Gastroesophageal sphincter (tissue), 4 donors: ENCODE results near the gene COL18A1. TPM values are rescaled to one million over a fixed set of nuclear protein-coding genes. Genes with fewer than 3 reads are reported as not detected.

Experiments
- ATAC-seq: fragments of 150-250 bp; one replicate; pipeline ENCODE4 v1.9.1; 2016; ENCODE audit warnings: mild to moderate bottlenecking, moderate library complexity
- H3K27ac ChIP-seq, 4 donors: fragments of 200-600 bp; sonication (generic) in 3 of 4; 1 replicate in 3 of 4; 2 replicates in 1 of 4; pipeline ENCODE4 v1.5.1; 2016 to 2019
- H3K27me3 ChIP-seq: fragments of 200-600 bp; sonication (generic); one replicate; pipeline ENCODE4 v1.5.1; 2019
- H3K36me3 ChIP-seq, 2 donors: fragments of 200-600 bp; sonication (generic); one replicate each; pipeline ENCODE4 v1.5.1; 2019; ENCODE audit warnings: control low read depth in 1 of 2
- H3K4me1 ChIP-seq, 3 donors: fragments of 200-600 bp; sonication (generic); 1 replicate in 2 of 3; 2 replicates in 1 of 3; pipeline ENCODE4 v1.5.1; 2016 to 2019; ENCODE audit warnings: control low read depth in 2 of 3
- H3K4me3 ChIP-seq, 2 donors: fragments of 200-600 bp; sonication (generic); one replicate each; pipeline ENCODE4 v1.5.1; 2019; ENCODE audit warnings: mild to moderate bottlenecking in 1 of 2, moderate library complexity in 1 of 2
- H3K9me3 ChIP-seq, 3 donors: fragments of 200-600 bp; sonication (generic); one replicate each; pipeline ENCODE4 v1.5.1; 2017 to 2019; ENCODE audit warnings: control low read depth in 2 of 3
- CTCF ChIP-seq, 4 experiments: fragments of 200-600 bp in 2 of 4; fragments of 450-650 bp in 2 of 4; sonication (generic) in 1 of 4; IDR thresholded peaks; one replicate each; pipeline ENCODE4 v1.5.1; 2017 to 2019; ENCODE audit warnings: antibody characterized with exemption in 4 of 4, mild to moderate bottlenecking in 2 of 4, moderate library complexity in 2 of 4
- EP300 ChIP-seq: sonication (generic); formaldehyde crosslinking; IDR thresholded peaks from one replicate; pipeline ENCODE4 v1.6.1; 2017; ENCODE audit warnings: antibody characterized with exemption, mild to moderate bottlenecking
- POLR2A ChIP-seq, 2 donors: fragments of 450-650 bp; IDR thresholded peaks; one replicate each; pipeline ENCODE4 v1.6.1; 2017; ENCODE audit warnings: antibody characterized with exemption in 2 of 2, mild to moderate bottlenecking in 2 of 2, moderate library complexity in 1 of 2
- POLR2AphosphoS5 ChIP-seq: sonication (generic); formaldehyde crosslinking; IDR thresholded peaks from one replicate; pipeline ENCODE4 v1.6.1; 2017; ENCODE audit warnings: antibody characterized with exemption
- WGBS, 2 donors: methylation state at CpG; one replicate each; pipeline ENCODE4 v1.1.5; 2018; ENCODE audit warnings: low coverage in 1 of 2; 5-methylcytosine and 5-hydroxymethylcytosine counted together
- total RNA-seq, 4 donors: library from RNA; depleted of rRNA; stranded (reverse); fragments of >200 nt; gene quantifications; one replicate each; pipeline ENCODE4 v1.1.0, GENCODE V29; 2016

Gene COL18A1
- total RNA-seq, 4 donors from 2014 or later = 69.3 to 116 (median 78.4) TPM

DNA sequence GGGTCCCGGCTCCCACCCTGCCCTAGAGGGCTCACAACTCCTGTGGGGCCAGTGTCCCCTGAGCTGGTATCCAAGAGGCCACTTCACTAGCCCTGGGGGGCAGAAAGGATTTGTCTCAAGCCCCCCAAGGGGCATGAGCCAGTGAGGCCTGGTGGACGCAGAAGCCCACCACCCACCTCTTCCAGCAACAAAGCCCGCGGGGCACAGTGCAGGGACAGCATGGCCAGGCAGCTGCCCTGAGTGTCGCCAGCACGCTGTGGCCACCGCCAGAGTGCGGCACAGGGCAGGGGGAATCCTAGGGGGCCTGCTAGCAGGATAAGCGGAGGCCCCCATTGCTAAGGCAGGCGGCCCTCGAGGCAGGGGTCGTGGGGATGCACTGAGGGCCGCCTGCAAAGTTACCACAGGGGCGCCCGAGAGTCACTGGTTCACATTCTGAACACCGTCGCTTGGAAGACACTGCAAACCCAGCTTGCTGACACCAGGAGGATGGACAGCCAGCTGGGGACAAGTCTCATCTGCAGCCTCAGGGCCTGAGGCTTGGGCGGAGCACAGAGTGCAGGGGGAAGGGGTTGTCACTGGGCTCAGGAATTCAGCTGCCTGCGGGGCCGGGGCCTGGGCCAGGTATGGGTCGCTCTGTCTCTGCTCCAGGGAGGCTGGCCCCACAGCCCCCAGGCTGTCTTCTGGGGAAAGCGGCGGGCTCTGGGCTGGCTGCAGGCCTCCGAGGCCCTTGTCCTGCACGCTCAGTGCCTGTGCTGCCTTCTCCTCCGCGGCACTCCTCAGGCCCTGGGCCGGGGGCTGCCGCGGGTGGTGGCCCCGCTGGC, 110.5 kb downstream of the COL18A1 start:
- no peaks in the 10 kb centered on the region for H3K4me1 ChIP-seq
- H3K36me3 ChIP-seq = peaks cover 0 to 41% of the 10 kb centered on the region in 2 donors
- H3K9me3 ChIP-seq = peaks cover 0 to 29% (median 0%) of the 10 kb centered on the region in 3 donors
- no peak overlapping the region for H3K27ac ChIP-seq
- no peak overlapping the region for H3K4me3 ChIP-seq
- TF ChIP-seq CTCF (IDR thresholded peaks at IDR 0.05) (no peak), POLR2AphosphoS5 (no peak), POLR2A (IDR thresholded peaks at IDR 0.05) (no peak), EP300 (no peak)
- no peak for ATAC-seq
- WGBS, 2 donors = no CpG with 5 or more reads among the region's 31 CpGs
- no peaks in the 10 kb centered on the region for H3K27me3 ChIP-seq

GRCh38 chr21:45516071-45516670, 111.2 kb downstream of the COL18A1 start:
- Histone ChIP-seq H3K27me3 (no peaks in the 10 kb centered on the region), H3K4me1 (no peaks in the 10 kb centered on the region), H3K36me3 (peaks cover 0 to 39% of the 10 kb centered on the region in 2 donors), H3K9me3 (peaks cover 0 to 37% (median 0%) of the 10 kb centered on the region in 3 donors), H3K4me3 (no peak overlapping the region), H3K27ac (no peak overlapping the region)
- no peak for TF ChIP-seq POLR2A (IDR thresholded peaks at IDR 0.05)
- no peak for TF ChIP-seq CTCF (IDR thresholded peaks at IDR 0.05)
- no peak for TF ChIP-seq EP300
- no peak for TF ChIP-seq POLR2AphosphoS5
- WGBS, 2 donors = no CpG with 5 or more reads among the region's 21 CpGs
- ATAC-seq = no peak

DNA sequence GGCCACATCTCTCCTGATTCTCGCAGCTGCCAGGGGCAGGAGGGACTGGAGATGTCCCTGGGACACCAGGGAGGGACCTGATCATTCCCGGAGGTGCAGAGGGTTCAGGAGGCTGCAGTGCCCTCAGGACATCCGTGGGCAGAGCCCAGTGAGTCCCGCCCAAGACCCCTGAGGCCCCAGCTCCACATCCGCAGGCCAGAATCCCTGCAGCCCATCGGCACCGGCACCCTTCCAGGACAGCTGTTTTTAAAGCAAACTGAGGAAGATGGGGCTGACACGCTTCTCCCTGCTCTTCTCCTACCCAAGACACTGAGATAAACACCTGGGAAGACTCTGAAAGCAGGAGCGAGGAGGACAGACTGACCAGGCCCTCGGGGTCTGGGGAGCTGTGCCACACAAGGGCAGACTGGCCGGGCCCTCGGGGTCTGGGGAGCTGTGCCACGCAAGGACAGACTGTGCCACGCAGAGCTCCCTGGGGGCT, 111.7 kb downstream of the COL18A1 start:
- WGBS, 2 donors = 100% methylated on average over 1 of the region's 14 CpGs; no CpG with 5 or more reads in 1 of the 2 donors
- peaks cover 0 to 42% (median 0%) of the 10 kb centered on the region in 3 donors for H3K9me3 ChIP-seq
- ATAC-seq = no peak
- no peak overlapping the region for H3K27ac ChIP-seq
- H3K4me3 ChIP-seq = no peak overlapping the region
- peaks cover 0 to 34% of the 10 kb centered on the region in 2 donors for H3K36me3 ChIP-seq
- H3K4me1 ChIP-seq = no peaks in the 10 kb centered on the region
- TF ChIP-seq POLR2AphosphoS5 = no peak
- no peak for TF ChIP-seq EP300
- TF ChIP-seq CTCF (IDR thresholded peaks at IDR 0.05) = no peak
- no peak for TF ChIP-seq POLR2A (IDR thresholded peaks at IDR 0.05)
- no peaks in the 10 kb centered on the region for H3K27me3 ChIP-seq

DNA sequence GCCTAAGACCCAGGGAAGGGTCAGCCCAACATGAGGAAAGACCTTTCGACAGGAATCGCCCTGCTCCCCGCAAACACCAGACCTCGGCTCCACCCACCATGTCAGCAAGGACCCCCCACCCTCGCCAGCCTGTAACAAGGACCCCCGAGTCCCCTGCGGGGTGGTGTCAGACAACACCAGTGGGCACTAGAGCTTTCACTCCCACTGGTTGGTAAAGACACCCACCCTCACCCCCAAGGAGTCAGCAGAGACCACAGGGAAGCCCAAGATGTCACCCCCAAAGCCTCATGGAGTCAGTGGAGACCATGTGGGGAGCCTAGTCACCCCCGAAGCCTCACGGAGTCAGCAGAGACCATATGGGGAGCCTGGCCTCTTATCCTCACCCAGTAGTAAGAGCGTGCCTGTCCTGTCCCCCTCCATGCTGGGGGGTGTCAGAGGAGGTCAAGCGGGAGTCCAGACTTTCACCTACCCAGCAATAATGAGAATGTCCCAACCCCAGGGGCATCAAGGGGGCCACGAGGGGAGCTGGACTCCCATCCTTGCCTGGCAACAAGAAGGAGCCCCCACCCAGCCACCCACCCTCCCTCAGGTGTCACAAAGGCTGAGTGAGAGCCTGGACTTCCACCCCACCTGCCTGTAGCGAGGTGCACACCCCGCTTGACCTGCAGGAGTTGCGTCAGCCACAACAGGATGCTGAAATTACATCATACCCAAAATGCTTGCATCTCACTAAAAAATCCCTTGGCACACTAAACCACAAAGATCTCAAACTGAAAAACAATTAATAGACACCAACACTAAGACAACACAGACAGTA, 112.5 kb downstream of the COL18A1 start:
- peaks cover 0 to 50% (median 0%) of the 10 kb centered on the region in 3 donors for H3K9me3 ChIP-seq
- H3K4me3 ChIP-seq = no peak overlapping the region
- H3K27ac ChIP-seq = no peak overlapping the region
- H3K4me1 ChIP-seq = no peaks in the 10 kb centered on the region
- H3K36me3 ChIP-seq = peaks cover 0 to 31% of the 10 kb centered on the region in 2 donors
- no peaks in the 10 kb centered on the region for H3K27me3 ChIP-seq
- 88% methylated on average over 3 of the region's 15 CpGs for WGBS, 2 donors
- ATAC-seq = no peak
- TF ChIP-seq CTCF (IDR thresholded peaks at IDR 0.05) = no peak
- TF ChIP-seq EP300 = no peak
- TF ChIP-seq POLR2A (IDR thresholded peaks at IDR 0.05) = no peak
- no peak for TF ChIP-seq POLR2AphosphoS5
